ENCODE measurements around the gene CES5A.
"Not testable (repeated sequence)": the region's sequence is repeated elsewhere in the genome, so short reads cannot be mapped to it uniquely, and the experiment has no call there.

Gene CES5A

GRCh38 chr16:55809386-55809785 lies 65.8 kb downstream of the CES5A start:
- Mint-ChIP-seq H3K4me1 (no peaks in the 10 kb centered on the region), H3K27ac (no peak overlapping the region), H3K9me3 (no peaks in the 10 kb centered on the region), H3K4me3 (no peak overlapping the region), H3K27me3 (ENCODE audit: low read depth) (peaks cover 27% of the 10 kb centered on the region), H3K36me3 (ENCODE audit: low read depth) (no peaks in the 10 kb centered on the region)
- TF ChIP-seq CTCF (IDR thresholded peaks at IDR 0.05; ENCODE audit: unreplicated experiment in 3 of 3): no peak

- not testable (repeated sequence) for H3K4me3 Mint-ChIP-seq; H3K4me1 Mint-ChIP-seq; H3K9me3 Mint-ChIP-seq; H3K36me3 Mint-ChIP-seq (ENCODE audit: low read depth); H3K27ac Mint-ChIP-seq
- H3K27me3 Mint-ChIP-seq (ENCODE audit: low read depth): peaks cover 20% of the 10 kb centered on the region
Observed at GRCh38 chr16:55808286-55808685, 66.9 kb downstream of the CES5A start.

DNA sequence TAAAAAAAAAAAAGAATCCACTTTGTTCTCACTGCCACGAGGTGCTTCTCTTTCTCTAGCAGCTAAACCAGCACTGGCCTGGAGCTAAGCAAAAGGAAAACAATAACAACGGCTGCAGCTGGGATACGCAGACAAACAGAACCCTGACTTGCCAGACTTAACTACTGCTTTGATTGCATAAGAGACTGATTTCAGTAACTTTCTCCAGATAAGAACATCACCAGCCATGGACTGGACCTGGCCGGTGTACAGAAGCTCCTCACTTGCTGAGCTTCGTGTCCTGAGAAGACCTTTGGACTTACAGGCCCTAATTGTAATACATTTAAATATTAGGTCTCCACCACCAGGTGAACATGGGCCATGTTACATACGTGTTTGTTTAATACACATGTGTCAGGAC lies 70.1 kb downstream of the CES5A start:
- not testable (repeated sequence) for H3K4me3 Mint-ChIP-seq; H3K27me3 Mint-ChIP-seq (ENCODE audit: low read depth); H3K36me3 Mint-ChIP-seq (ENCODE audit: low read depth); H3K9me3 Mint-ChIP-seq; H3K4me1 Mint-ChIP-seq; H3K27ac Mint-ChIP-seq

DNA sequence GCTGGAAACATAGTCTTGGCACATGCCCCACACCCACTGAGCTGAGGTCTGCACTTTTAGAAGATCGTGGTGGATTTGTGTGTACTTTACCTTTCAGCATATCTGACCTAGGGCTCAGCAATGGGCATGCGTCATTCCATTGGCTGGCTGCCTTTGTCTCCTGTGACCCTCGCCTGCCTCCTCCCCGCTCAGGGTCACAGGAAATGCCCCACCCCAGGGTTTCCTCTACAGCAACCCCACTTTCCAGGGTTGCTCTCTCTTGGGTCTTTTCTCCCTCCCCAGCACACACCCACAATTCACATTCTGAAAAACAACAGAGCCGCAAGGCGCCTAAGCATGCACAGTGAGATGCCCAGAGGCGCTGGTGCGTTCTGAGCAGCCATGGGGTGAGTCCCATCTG lies 71.5 kb downstream of the CES5A start:
- not testable (repeated sequence) for H3K36me3 Mint-ChIP-seq (ENCODE audit: low read depth); H3K4me3 Mint-ChIP-seq

More for the DNA sequence above, 71.5 kb downstream of the CES5A start:
- H3K27me3 Mint-ChIP-seq (ENCODE audit: low read depth); H3K27ac Mint-ChIP-seq; H3K9me3 Mint-ChIP-seq; H3K4me1 Mint-ChIP-seq: not testable (repeated sequence)

All from nephron (organoid).